ENCODE results near the gene ENPP3. TPM values are rescaled to one million over a fixed set of nuclear protein-coding genes. Genes with fewer than 3 reads are reported as not detected.

ENPP3 gene
- polyA plus RNA-seq, 1 of the 3 experiments (the other 2 are of a cell fraction): not detected

GRCh38 chr6:131728296-131728939, 91.3 kb downstream of the ENPP3 start:
- CTCF ChIA-PET: no interaction called here
- no peaks in the 10 kb centered on the region for H3K9me2 ChIP-seq
- POLR2A ChIA-PET: no interaction called here
- H4K20me1 ChIP-seq (ENCODE audit: insufficient read depth): no peaks in the 10 kb centered on the region
- H3K27ac ChIP-seq (ENCODE audit: low read depth in 2 of 2, low read length in 1 of 2): no peak overlapping the region
- no peaks in the 10 kb centered on the region for H3K9me3 ChIP-seq
- H3K9ac ChIP-seq: no peak overlapping the region
- no peaks in the 10 kb centered on the region; the same call in 1 of the 2 replicates for H3K27me3 ChIP-seq (ENCODE audit: insufficient read depth)
- 23% methylated on average over 3 of the region's 3 CpGs for WGBS (ENCODE audit: low lambda C conversion rate)
- no peak for TF ChIP-seq TAF1 (IDR thresholded peaks at IDR 0.05; ENCODE audit: borderline replicate concordance, low read depth, low read length)
- TF ChIP-seq RFX5 (IDR thresholded peaks at IDR 0.05; ENCODE audit: low read length): no peak
- TF ChIP-seq, protein P1, sequence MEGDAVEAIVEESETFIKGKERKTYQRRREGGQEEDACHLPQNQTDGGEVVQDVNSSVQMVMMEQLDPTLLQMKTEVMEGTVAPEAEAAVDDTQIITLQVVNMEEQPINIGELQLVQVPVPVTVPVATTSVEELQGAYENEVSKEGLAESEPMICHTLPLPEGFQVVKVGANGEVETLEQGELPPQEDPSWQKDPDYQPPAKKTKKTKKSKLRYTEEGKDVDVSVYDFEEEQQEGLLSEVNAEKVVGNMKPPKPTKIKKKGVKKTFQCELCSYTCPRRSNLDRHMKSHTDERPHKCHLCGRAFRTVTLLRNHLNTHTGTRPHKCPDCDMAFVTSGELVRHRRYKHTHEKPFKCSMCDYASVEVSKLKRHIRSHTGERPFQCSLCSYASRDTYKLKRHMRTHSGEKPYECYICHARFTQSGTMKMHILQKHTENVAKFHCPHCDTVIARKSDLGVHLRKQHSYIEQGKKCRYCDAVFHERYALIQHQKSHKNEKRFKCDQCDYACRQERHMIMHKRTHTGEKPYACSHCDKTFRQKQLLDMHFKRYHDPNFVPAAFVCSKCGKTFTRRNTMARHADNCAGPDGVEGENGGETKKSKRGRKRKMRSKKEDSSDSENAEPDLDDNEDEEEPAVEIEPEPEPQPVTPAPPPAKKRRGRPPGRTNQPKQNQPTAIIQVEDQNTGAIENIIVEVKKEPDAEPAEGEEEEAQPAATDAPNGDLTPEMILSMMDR (IDR thresholded peaks at IDR 0.05): no peak
- no peak for TF ChIP-seq NRF1 (IDR thresholded peaks at IDR 0.05; ENCODE audit: low read depth, low read length)
- no peak for TF ChIP-seq POLR2AphosphoS5 (IDR thresholded peaks at IDR 0.05; ENCODE audit: low read depth, low read length)
- no peak for TF ChIP-seq FOSL2 (IDR thresholded peaks at IDR 0.05; ENCODE audit: borderline replicate concordance, low read depth)
- no peak for TF ChIP-seq EP300 (IDR thresholded peaks at IDR 0.05; ENCODE audit: borderline replicate concordance in 1 of 2, low read depth in 1 of 2, low read length in 1 of 2)
- TF ChIP-seq YY1 (IDR thresholded peaks at IDR 0.05; ENCODE audit: low read depth): no peak
- no peak for TF ChIP-seq ELF1 (IDR thresholded peaks at IDR 0.05)
- TF ChIP-seq, protein P2, sequence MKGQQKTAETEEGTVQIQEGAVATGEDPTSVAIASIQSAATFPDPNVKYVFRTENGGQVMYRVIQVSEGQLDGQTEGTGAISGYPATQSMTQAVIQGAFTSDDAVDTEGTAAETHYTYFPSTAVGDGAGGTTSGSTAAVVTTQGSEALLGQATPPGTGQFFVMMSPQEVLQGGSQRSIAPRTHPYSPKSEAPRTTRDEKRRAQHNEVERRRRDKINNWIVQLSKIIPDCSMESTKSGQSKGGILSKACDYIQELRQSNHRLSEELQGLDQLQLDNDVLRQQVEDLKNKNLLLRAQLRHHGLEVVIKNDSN (IDR thresholded peaks at IDR 0.05; ENCODE audit: borderline replicate concordance, low read depth): no peak
- TF ChIP-seq RCOR1 (IDR thresholded peaks at IDR 0.05; ENCODE audit: low read length): no peak
- H3K4me1 ChIP-seq (ENCODE audit: control insufficient read depth in 1 of 2, insufficient read depth in 2 of 2, low read depth in 1 of 2, low read length in 1 of 2): no peaks in the 10 kb centered on the region
- H3K4me2 ChIP-seq: no peak overlapping the region
- no peak overlapping the region for H2AFZ ChIP-seq (ENCODE audit: low read depth)
- H3K36me3 ChIP-seq (replicated peaks in 1 of 2; ENCODE audit: control insufficient read depth in 1 of 2, insufficient read depth in 2 of 2, low read length in 1 of 2): no peaks in the 10 kb centered on the region
- H3F3A ChIP-seq (replicated peaks; ENCODE audit: insufficient read depth): no peaks in the 10 kb centered on the region
- no peak for DNase-seq
- H3K79me2 ChIP-seq (ENCODE audit: insufficient read depth): no peaks in the 10 kb centered on the region
- no peak overlapping the region for H3K4me3 ChIP-seq (ENCODE audit: low read depth in 2 of 2, low read length in 1 of 2)

GRCh38 chr6:131729550-131729949, 92.4 kb downstream of the ENPP3 start:
- Histone ChIP-seq H2AFZ (ENCODE audit: low read depth) (no peak overlapping the region), H3K36me3 (replicated peaks in 1 of 2; ENCODE audit: control insufficient read depth in 1 of 2, insufficient read depth in 2 of 2, low read length in 1 of 2) (no peaks in the 10 kb centered on the region), H3K9ac (no peak overlapping the region), H4K20me1 (ENCODE audit: insufficient read depth) (no peaks in the 10 kb centered on the region), H3K79me2 (ENCODE audit: insufficient read depth) (no peaks in the 10 kb centered on the region), H3K4me2 (no peak overlapping the region), H3K4me1 (ENCODE audit: control insufficient read depth in 1 of 2, insufficient read depth in 2 of 2, low read depth in 1 of 2, low read length in 1 of 2) (no peaks in the 10 kb centered on the region), H3K9me3 (no peaks in the 10 kb centered on the region), H3K4me3 (ENCODE audit: low read depth in 2 of 2, low read length in 1 of 2) (no peak overlapping the region), H3K27ac (ENCODE audit: low read depth in 2 of 2, low read length in 1 of 2) (no peak overlapping the region), H3F3A (replicated peaks; ENCODE audit: insufficient read depth) (no peaks in the 10 kb centered on the region), H3K9me2 (no peaks in the 10 kb centered on the region), H3K27me3 (ENCODE audit: insufficient read depth) (no peaks in the 10 kb centered on the region; the same call in 1 of the 2 replicates)
- POLR2A ChIA-PET: no interaction called here
- no peak for DNase-seq
- WGBS (ENCODE audit: low lambda C conversion rate): 5% methylated on average over 4 of the region's 4 CpGs
- CTCF ChIA-PET: no interaction called here
- TF ChIP-seq MEF2A (IDR thresholded peaks at IDR 0.05; ENCODE audit: borderline replicate concordance, low read depth): no peak
- no peak for TF ChIP-seq RAD21 (IDR thresholded peaks at IDR 0.05; ENCODE audit: low read length)
- TF ChIP-seq SMC3 (IDR thresholded peaks at IDR 0.05; ENCODE audit: low read depth, low read length): no peak
- TF ChIP-seq ELF1 (IDR thresholded peaks at IDR 0.05): no peak
- no peak for TF ChIP-seq SIN3A (IDR thresholded peaks at IDR 0.05; ENCODE audit: borderline replicate concordance, low read depth, low read length)
- no peak for TF ChIP-seq NFIC (IDR thresholded peaks at IDR 0.05; ENCODE audit: borderline replicate concordance)
- no peak for TF ChIP-seq TEAD4 (IDR thresholded peaks at IDR 0.05; ENCODE audit: borderline replicate concordance, insufficient read depth)
- TF ChIP-seq MXI1 (IDR thresholded peaks at IDR 0.05; ENCODE audit: low read depth, low read length): no peak
- TF ChIP-seq, protein P3, sequence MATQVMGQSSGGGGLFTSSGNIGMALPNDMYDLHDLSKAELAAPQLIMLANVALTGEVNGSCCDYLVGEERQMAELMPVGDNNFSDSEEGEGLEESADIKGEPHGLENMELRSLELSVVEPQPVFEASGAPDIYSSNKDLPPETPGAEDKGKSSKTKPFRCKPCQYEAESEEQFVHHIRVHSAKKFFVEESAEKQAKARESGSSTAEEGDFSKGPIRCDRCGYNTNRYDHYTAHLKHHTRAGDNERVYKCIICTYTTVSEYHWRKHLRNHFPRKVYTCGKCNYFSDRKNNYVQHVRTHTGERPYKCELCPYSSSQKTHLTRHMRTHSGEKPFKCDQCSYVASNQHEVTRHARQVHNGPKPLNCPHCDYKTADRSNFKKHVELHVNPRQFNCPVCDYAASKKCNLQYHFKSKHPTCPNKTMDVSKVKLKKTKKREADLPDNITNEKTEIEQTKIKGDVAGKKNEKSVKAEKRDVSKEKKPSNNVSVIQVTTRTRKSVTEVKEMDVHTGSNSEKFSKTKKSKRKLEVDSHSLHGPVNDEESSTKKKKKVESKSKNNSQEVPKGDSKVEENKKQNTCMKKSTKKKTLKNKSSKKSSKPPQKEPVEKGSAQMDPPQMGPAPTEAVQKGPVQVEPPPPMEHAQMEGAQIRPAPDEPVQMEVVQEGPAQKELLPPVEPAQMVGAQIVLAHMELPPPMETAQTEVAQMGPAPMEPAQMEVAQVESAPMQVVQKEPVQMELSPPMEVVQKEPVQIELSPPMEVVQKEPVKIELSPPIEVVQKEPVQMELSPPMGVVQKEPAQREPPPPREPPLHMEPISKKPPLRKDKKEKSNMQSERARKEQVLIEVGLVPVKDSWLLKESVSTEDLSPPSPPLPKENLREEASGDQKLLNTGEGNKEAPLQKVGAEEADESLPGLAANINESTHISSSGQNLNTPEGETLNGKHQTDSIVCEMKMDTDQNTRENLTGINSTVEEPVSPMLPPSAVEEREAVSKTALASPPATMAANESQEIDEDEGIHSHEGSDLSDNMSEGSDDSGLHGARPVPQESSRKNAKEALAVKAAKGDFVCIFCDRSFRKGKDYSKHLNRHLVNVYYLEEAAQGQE (IDR thresholded peaks at IDR 0.05; ENCODE audit: low read depth, low read length): no peak
